ENCODE measurements around the gene PPP2R3A. TPM values are rescaled to one million over a fixed set of nuclear protein-coding genes. Genes with fewer than 3 reads are reported as not detected.

Gene PPP2R3A
- total and polyA plus RNA-seq, 12 donors: 2.1 to 23.1 (median 14.3) TPM

GRCh38 chr3:135975536-135975935 is 10.0 kb downstream of the PPP2R3A start:
- TF ChIP-seq POLR2A (IDR thresholded peaks at IDR 0.05) (no peak), CTCF (IDR thresholded peaks at IDR 0.05) (no peak)
- 45 to 86% (median 77%) methylated on average over 2 of the region's 2 CpGs for WGBS, 4 donors
- H3K36me3 ChIP-seq (replicated peaks in 1 of 2): no peaks in the 10 kb centered on the region
- H3K27me3 ChIP-seq: no peaks in the 10 kb centered on the region
- H3K27ac ChIP-seq: no peak overlapping the region
- no peak for DNase-seq
- no peak overlapping the region for H3K4me3 ChIP-seq
- intact Hi-C loops (cut with DNase I): no loop called here
- peaks cover 18 to 24% of the 10 kb centered on the region in 2 donors for H3K4me1 ChIP-seq (replicated peaks in 1 of 2)
- H3K9me3 ChIP-seq (replicated peaks in 1 of 3): no peaks in the 10 kb centered on the region

GRCh38 chr3:135980343-135980742 is 14.8 kb downstream of the PPP2R3A start:
- no peak overlapping the region for H3K4me3 ChIP-seq
- 91 to 96% (median 94%) methylated on average over 2 of the region's 2 CpGs for WGBS, 4 donors
- intact Hi-C loops (cut with DNase I): no loop called here
- no peaks in the 10 kb centered on the region for H3K9me3 ChIP-seq (replicated peaks in 1 of 3)
- H3K27me3 ChIP-seq: no peaks in the 10 kb centered on the region
- H3K27ac ChIP-seq: no peak overlapping the region
- peaks cover 0 to 3% of the 10 kb centered on the region in 2 donors for H3K4me1 ChIP-seq (replicated peaks in 1 of 2)
- H3K36me3 ChIP-seq (replicated peaks in 1 of 2): no peaks in the 10 kb centered on the region
- no peak for TF ChIP-seq POLR2A (IDR thresholded peaks at IDR 0.05)
- TF ChIP-seq CTCF (IDR thresholded peaks at IDR 0.05): no peak
- DNase-seq: no peak

GRCh38 chr3:135981701-135982403 is 16.3 kb downstream of the PPP2R3A start:
- Histone ChIP-seq H3K4me1 (replicated peaks in 1 of 2) (peaks cover 0 to 2% of the 10 kb centered on the region in 2 donors), H3K27ac (no peak overlapping the region), H3K36me3 (replicated peaks in 1 of 2) (no peaks in the 10 kb centered on the region), H3K4me3 (no peak overlapping the region), H3K27me3 (no peaks in the 10 kb centered on the region), H3K9me3 (replicated peaks in 1 of 3) (no peaks in the 10 kb centered on the region)
- WGBS, 4 donors: 88 to 92% (median 91%) methylated on average over 4 of the region's 4 CpGs
- DNase-seq: no peak
- TF ChIP-seq POLR2A (IDR thresholded peaks at IDR 0.05) (no peak), CTCF (IDR thresholded peaks at IDR 0.05) (no peak)
- intact Hi-C loops (cut with DNase I): no loop called here

- Histone ChIP-seq H3K4me3 (no peak overlapping the region), H3K4me1 (replicated peaks in 1 of 2) (peaks cover 0 to 2% of the 10 kb centered on the region in 2 donors), H3K27ac (no peak overlapping the region), H3K36me3 (replicated peaks in 1 of 2) (no peaks in the 10 kb centered on the region), H3K27me3 (no peaks in the 10 kb centered on the region), H3K9me3 (replicated peaks in 1 of 3) (no peaks in the 10 kb centered on the region)
- DNase-seq: no peak
- WGBS, 4 donors: 93 to 100% (median 98%) methylated on average over 1 of the region's 1 CpG
- intact Hi-C loops (cut with DNase I): no loop called here
- TF ChIP-seq POLR2A (IDR thresholded peaks at IDR 0.05): no peak
- no peak for TF ChIP-seq CTCF (IDR thresholded peaks at IDR 0.05)
Measured at GRCh38 chr3:135982404-135982761, 16.9 kb downstream of the PPP2R3A start.
